HepG2 (cell line): Measurements from ENCODE around the gene PFN1. TPM values are rescaled to one million over a fixed set of nuclear protein-coding genes. Genes with fewer than 3 reads are reported as not detected.
A peak's percentile ranks its signal among the peaks of the same experiment; 100 is the strongest.

Experiments used
- ATAC-seq: fragments of 200-7000 bp; cut with Tn5 transposase; 3 replicates; pipeline ENCODE4 v1.9.1; 2020; ENCODE audit warnings: mild to moderate bottlenecking, moderate library complexity
- BruUV-seq: library from RNA; stranded (reverse); fragments of 400-500 nt; replicated peaks from 2 replicates; lab custom pipeline; 2021; lab: Mats Ljungman, UMichigan
- CTCF ChIA-PET: fragments of 300-600 bp; formaldehyde crosslinking; extraction: SDS; loops from one replicate; lab custom pipeline; 2021; ENCODE audit warnings: low total read pairs, inconsistent platforms, low intra/inter-chr PET ratio; lab: Yijun Ruan, JAX
- POLR2A ChIA-PET: fragments of 350-600 bp; sonication (Branson Sonifier 250); formaldehyde crosslinking; loops from one replicate; lab custom pipeline; 2020; ENCODE audit warnings: antibody characterized with exemption, inconsistent platforms; lab: Yijun Ruan, JAX
- DNase-seq: peaks from one replicate; pipeline ENCODE4 v3.0.0-alpha.2; 2015; ENCODE audit warnings: low spot score
- FAIRE-seq: peaks from 3 replicates; lab custom pipeline; 2011; peaks lifted over from hg19 to GRCh38; lab: Jason Lieb, UNC
- H2AFZ ChIP-seq: one replicate; pipeline ENCODE4 v1.6.1; 2011; ENCODE audit warnings: low read length, inconsistent platforms
- H3K27ac ChIP-seq: fragments of 300-600 bp; 3 replicates; pipeline ENCODE4 v1.8.0; 2011; ENCODE audit warnings: mixed run types, mild to moderate bottlenecking, mixed read lengths, low read length, inconsistent platforms; ENCODE audit not compliant: insufficient read depth; ENCODE audit errors: extremely low read length
- H3K27me3 ChIP-seq, 2 experiments: fragments of 200-600 bp in 1 of 2; 2 replicates in 1 of 2; 3 replicates in 1 of 2; pipeline versions ENCODE4 v1.6.0 to v1.8.0; 2011; ENCODE audit warnings: low read length in 2 of 2, mild to moderate bottlenecking in 2 of 2, moderate library complexity in 2 of 2, inconsistent platforms in 1 of 2; ENCODE audit not compliant: insufficient read depth in 2 of 2, control insufficient read depth in 1 of 2
- H3K36me3 ChIP-seq, 2 experiments: fragments of 200-600 bp in 1 of 2; replicated peaks in 1 of 2; 2 replicates in 1 of 2; 3 replicates in 1 of 2; pipeline versions ENCODE4 v1.5.1 to v1.8.0; 2011; ENCODE audit warnings: low read length in 2 of 2, inconsistent platforms in 1 of 2; ENCODE audit not compliant: insufficient read depth in 2 of 2, control insufficient read depth in 1 of 2
- H3K4me1 ChIP-seq: 2 replicates; pipeline ENCODE4 v1.5.1; 2012; ENCODE audit warnings: low read length, inconsistent platforms; ENCODE audit not compliant: insufficient read depth
- H3K4me2 ChIP-seq: 2 replicates; pipeline ENCODE4 v1.6.0; 2011; ENCODE audit warnings: low read depth, low read length, inconsistent platforms
- H3K4me3 ChIP-seq, 3 experiments: fragments of 200-600 bp in 1 of 3; sonication (generic), shearing (Covaris generic) in 1 of 3; replicated peaks in 1 of 3; 2 replicates each; pipeline ENCODE4 v1.5.1; 2011 to 2016; ENCODE audit warnings: low read length in 3 of 3, inconsistent platforms in 2 of 3, low read depth in 2 of 3, mild to moderate bottlenecking in 2 of 3, control low read depth in 1 of 3, mixed read lengths in 1 of 3; ENCODE audit not compliant: insufficient read depth in 1 of 3
- H3K79me2 ChIP-seq: one replicate; pipeline ENCODE4 v1.6.1; 2011; ENCODE audit warnings: low read length, inconsistent platforms; ENCODE audit not compliant: insufficient read depth
- H3K9ac ChIP-seq: 2 replicates; pipeline ENCODE4 v1.6.0; 2011; ENCODE audit warnings: mild to moderate bottlenecking, low read depth, low read length, inconsistent platforms; ENCODE audit not compliant: insufficient read depth
- H3K9me3 ChIP-seq: 2 replicates; pipeline ENCODE4 v1.5.1; 2012; ENCODE audit warnings: mild to moderate bottlenecking, low read length
- H4K20me1 ChIP-seq: 2 replicates; pipeline ENCODE4 v1.6.0; 2011; ENCODE audit warnings: inconsistent platforms, mild to moderate bottlenecking, low read length, moderate library complexity; ENCODE audit not compliant: insufficient read depth
- ARNTL ChIP-seq: sonication (generic); formaldehyde crosslinking; IDR thresholded peaks from 2 replicates; pipeline ENCODE4 v1.4.0; 2020; ENCODE audit warnings: mild to moderate bottlenecking, missing genetic modification reagents
- ATF3 ChIP-seq: sonication (generic); formaldehyde crosslinking; IDR thresholded peaks from 2 replicates; pipeline ENCODE4 v1.4.0; 2020; ENCODE audit warnings: missing genetic modification reagents
- GATAD1 ChIP-seq: IDR thresholded peaks from 2 replicates; pipeline ENCODE4 v1.6.1; 2016; ENCODE audit warnings: missing genetic modification reagents, missing compliant biosample characterization
- HMG20A ChIP-seq: IDR thresholded peaks from 2 replicates; pipeline ENCODE4 v1.6.1; 2016; ENCODE audit warnings: borderline replicate concordance
- KAT2B ChIP-seq: fragments of 150-350 bp; IDR thresholded peaks from 2 replicates; pipeline ENCODE4 v1.6.1; 2014; ENCODE audit warnings: low read depth, low read length, borderline replicate concordance
- PAXIP1 ChIP-seq: sonication (generic); formaldehyde crosslinking; conservative IDR thresholded peaks from 2 replicates; pipeline ENCODE4 v1.4.0; 2020; ENCODE audit warnings: mild to moderate bottlenecking, missing genetic modification reagents, moderate library complexity
- PPARG ChIP-seq: conservative IDR thresholded peaks from 2 replicates; pipeline ENCODE4 v1.6.1; 2016; ENCODE audit warnings: missing biosample characterization, missing genetic modification reagents
- SP2 ChIP-seq: sonication (generic); formaldehyde crosslinking; IDR thresholded peaks from 2 replicates; pipeline ENCODE4 v1.5.1; 2020; ENCODE audit warnings: mild to moderate bottlenecking, missing genetic modification reagents
- ZNF18 ChIP-seq: sonication (generic); formaldehyde crosslinking; IDR thresholded peaks from 2 replicates; pipeline ENCODE4 v1.8.0; 2022; ENCODE audit warnings: mild to moderate bottlenecking, missing genetic modification reagents; ENCODE audit not compliant: insufficient replicate concordance
- ZNF503 ChIP-seq: sonication (generic); formaldehyde crosslinking; IDR thresholded peaks from 2 replicates; pipeline ENCODE4 v1.4.0; 2020; ENCODE audit warnings: missing genetic modification reagents
- ZNF629 ChIP-seq: sonication (generic); formaldehyde crosslinking; conservative IDR thresholded peaks from 2 replicates; pipeline ENCODE4 v1.5.0; 2020; ENCODE audit warnings: missing genetic modification reagents
- ZNF792 ChIP-seq: IDR thresholded peaks from 2 replicates; pipeline ENCODE4 v1.6.1; 2016
- ZNF816 ChIP-seq: sonication (generic); formaldehyde crosslinking; IDR thresholded peaks from 2 replicates; pipeline ENCODE4 v1.8.0; 2022; ENCODE audit warnings: missing genetic modification reagents, mild to moderate bottlenecking, borderline replicate concordance
- ZSCAN29 ChIP-seq: sonication (generic); formaldehyde crosslinking; conservative IDR thresholded peaks from 2 replicates; pipeline ENCODE4 v1.4.0; 2020; ENCODE audit warnings: mild to moderate bottlenecking, missing genetic modification reagents
- WGBS: methylation state at CpG from one replicate; pipeline ENCODE4 v1.1.6; 2017; ENCODE audit warnings: low lambda C conversion rate; 5-methylcytosine and 5-hydroxymethylcytosine counted together
- in situ Hi-C: cut with HindIII; loops from 2 replicates; pipeline ENCODE4 v1.10.0; 2017; ENCODE audit warnings: low pct_unique_long_range_greater_than_20kb; ENCODE audit not compliant: extremely low pct_ligation_motif_present
- intact Hi-C: fragments of 100-400 bp; cut with micrococcal nuclease; formaldehyde crosslinking; loops from one replicate; pipeline ENCODE4 v1.10.0; 2022; ENCODE audit not compliant: unreplicated experiment
- polyA plus RNA-seq, 8 experiments: library from polyadenylated mRNA; depleted of rRNA in 3 of 8; stranded (reverse) in 7 of 8; unstranded in 1 of 8; fragments of >200 nt; fragmentation: Illumina TruSeq in 4 of 8; extraction: Trizol in 4 of 8; gene quantifications; 2 replicates each; pipeline versions ENCODE4 v1.2.1 to v1.2.3, GENCODE V29; 2011 to 2016; ENCODE audit warnings: low read depth in 4 of 8, missing spikeins in 1 of 8, mixed read lengths in 1 of 8; ENCODE audit not compliant: insufficient read depth in 1 of 8
- total RNA-seq, 5 experiments: library from RNA; depleted of rRNA; stranded (reverse); fragments of >200 nt; fragmentation: Illumina TruSeq; extraction: Trizol; gene quantifications; 2 replicates each; pipeline ENCODE4 v1.2.3, GENCODE V29; 2016; ENCODE audit warnings: low read depth in 1 of 5

Gene PFN1
- total and polyA plus RNA-seq, 2 of the 13 experiments (the other 11 are each of a cell fraction or from before 2014, with no cell fraction given) = 494 to 613 TPM

- TF ChIP-seq ZNF18 (no peak), ATF3 (CRISPR knock-in tag) (no peak), PPARG (no peak), ZNF792 (CRISPR knock-in tag) (0 out of 2 replicates have a peak, but pooled peaks have one; percentile 6), GATAD1 (CRISPR knock-in tag) (no peak), ARNTL (CRISPR knock-in tag) (no peak)
Measured at GRCh38 chr17:4945944-4946280, 2.4 kb downstream of the PFN1 start (continued).

- DNase-seq = peak; percentile 59
- Histone ChIP-seq H3K36me3 (peaks cover 18 to 37% of the 10 kb centered on the region in 2 experiments), H3K4me2 (peak overlapping the region; percentile 96; the same call in 1 of the 2 replicates), H3K79me2 (peaks cover 61% of the 10 kb centered on the region), H3K9me3 (no peaks in the 10 kb centered on the region), H2AFZ (no peak overlapping the region), H3K9ac (no peak overlapping the region), H3K27ac (peak overlapping the region; percentile 38), H3K4me1 (peaks cover 38% of the 10 kb centered on the region), H4K20me1 (peaks cover 33% of the 10 kb centered on the region), H3K27me3 (no peaks in the 10 kb centered on the region; a peak in 1 of 5 replicates), H3K4me3 (peak overlapping the region in 2 of 3 experiments; percentile 20 to 100; a peak in 2 of 6 replicates)
- FAIRE-seq = peak; percentile 43
- CTCF ChIA-PET = no interaction called here
- ATAC-seq = no peak
- in situ Hi-C loops = no loop called here
- intact Hi-C loops = no loop called here
- WGBS = 71% methylated on average over 7 of the region's 7 CpGs
- POLR2A ChIA-PET = interaction anchor here (1.2 to 10.0 kb wide), 3 partner anchors 22 to 224 kb away, joined by 3 to 273 read pairs (median 6); partner anchors contain the start of gene SPAG7
- no TSS peak for BruUV-seq
- TF ChIP-seq ZSCAN29 (CRISPR knock-in tag) = no peak
- TF ChIP-seq KAT2B = no peak
- peak; percentile 85 for TF ChIP-seq ZNF629 (CRISPR knock-in tag)
- TF ChIP-seq ZNF816 = no peak
- TF ChIP-seq ZNF503 (CRISPR knock-in tag) = no peak
- TF ChIP-seq PAXIP1 (CRISPR knock-in tag) = no peak
- no peak for TF ChIP-seq SP2 (CRISPR knock-in tag)
- TF ChIP-seq HMG20A = no peak
Measured at GRCh38 chr17:4945176-4945943, 3.0 kb downstream of the PFN1 start.
